ENCODE results near the gene CHAT.

Gene CHAT

GRCh38 chr10:49691588-49691987 lies 77.8 kb downstream of the CHAT start:
- Histone ChIP-seq H3K27me3 (ENCODE audit: insufficient read depth, poor library complexity, severe bottlenecking) (peaks cover 24% of the 10 kb centered on the region), H3K4me3 (replicated peaks; ENCODE audit: insufficient read depth, low read length) (no peak overlapping the region), H3K27ac (replicated peaks) (no peak overlapping the region)
- DNase-seq (ENCODE audit: low read depth in 1 of 2, low spot score in 1 of 2) = no peak
- TF ChIP-seq, protein P1, sequence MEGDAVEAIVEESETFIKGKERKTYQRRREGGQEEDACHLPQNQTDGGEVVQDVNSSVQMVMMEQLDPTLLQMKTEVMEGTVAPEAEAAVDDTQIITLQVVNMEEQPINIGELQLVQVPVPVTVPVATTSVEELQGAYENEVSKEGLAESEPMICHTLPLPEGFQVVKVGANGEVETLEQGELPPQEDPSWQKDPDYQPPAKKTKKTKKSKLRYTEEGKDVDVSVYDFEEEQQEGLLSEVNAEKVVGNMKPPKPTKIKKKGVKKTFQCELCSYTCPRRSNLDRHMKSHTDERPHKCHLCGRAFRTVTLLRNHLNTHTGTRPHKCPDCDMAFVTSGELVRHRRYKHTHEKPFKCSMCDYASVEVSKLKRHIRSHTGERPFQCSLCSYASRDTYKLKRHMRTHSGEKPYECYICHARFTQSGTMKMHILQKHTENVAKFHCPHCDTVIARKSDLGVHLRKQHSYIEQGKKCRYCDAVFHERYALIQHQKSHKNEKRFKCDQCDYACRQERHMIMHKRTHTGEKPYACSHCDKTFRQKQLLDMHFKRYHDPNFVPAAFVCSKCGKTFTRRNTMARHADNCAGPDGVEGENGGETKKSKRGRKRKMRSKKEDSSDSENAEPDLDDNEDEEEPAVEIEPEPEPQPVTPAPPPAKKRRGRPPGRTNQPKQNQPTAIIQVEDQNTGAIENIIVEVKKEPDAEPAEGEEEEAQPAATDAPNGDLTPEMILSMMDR (IDR thresholded peaks at IDR 0.05; ENCODE audit: insufficient read depth, low read length) = no peak
- TF ChIP-seq GABPA (IDR thresholded peaks at IDR 0.05; ENCODE audit: low read depth) (no peak), REST (IDR thresholded peaks at IDR 0.05; ENCODE audit: insufficient replicate concordance, low read depth) (no peak), SPI1 (IDR thresholded peaks at IDR 0.05; ENCODE audit: borderline replicate concordance, low read depth) (no peak), POLR2AphosphoS5 (IDR thresholded peaks at IDR 0.05; ENCODE audit: low read depth) (no peak)

DNA sequence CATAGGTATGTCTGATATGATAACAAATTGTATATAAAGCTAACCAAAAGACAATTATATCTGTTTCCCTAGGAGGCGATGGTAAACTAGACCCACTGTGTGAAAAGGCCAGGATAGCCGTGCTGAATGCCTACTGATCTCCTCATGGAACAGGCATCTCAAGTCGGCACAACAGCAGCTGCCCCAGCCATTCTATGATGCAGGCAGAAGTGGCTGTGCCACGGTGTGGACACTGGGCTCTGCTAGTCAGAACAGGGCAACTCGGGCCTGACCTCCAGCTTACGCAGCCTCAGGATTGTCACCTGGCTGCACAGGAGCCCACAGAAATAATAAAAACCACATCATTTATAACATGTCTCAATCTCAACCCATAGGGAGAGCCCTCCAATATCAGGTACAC lies 80.6 kb downstream of the CHAT start:
- Histone ChIP-seq H3K4me3 (replicated peaks; ENCODE audit: insufficient read depth, low read length) (no peak overlapping the region), H3K27me3 (ENCODE audit: insufficient read depth, poor library complexity, severe bottlenecking) (peaks cover 20% of the 10 kb centered on the region), H3K27ac (replicated peaks) (no peak overlapping the region)
- TF ChIP-seq, protein P1 (IDR thresholded peaks at IDR 0.05; ENCODE audit: insufficient read depth, low read length) = no peak
- TF ChIP-seq POLR2AphosphoS5 (IDR thresholded peaks at IDR 0.05; ENCODE audit: low read depth) (no peak), REST (IDR thresholded peaks at IDR 0.05; ENCODE audit: insufficient replicate concordance, low read depth) (no peak)
- no peak for DNase-seq (ENCODE audit: low read depth in 1 of 2, low spot score in 1 of 2)

DNA sequence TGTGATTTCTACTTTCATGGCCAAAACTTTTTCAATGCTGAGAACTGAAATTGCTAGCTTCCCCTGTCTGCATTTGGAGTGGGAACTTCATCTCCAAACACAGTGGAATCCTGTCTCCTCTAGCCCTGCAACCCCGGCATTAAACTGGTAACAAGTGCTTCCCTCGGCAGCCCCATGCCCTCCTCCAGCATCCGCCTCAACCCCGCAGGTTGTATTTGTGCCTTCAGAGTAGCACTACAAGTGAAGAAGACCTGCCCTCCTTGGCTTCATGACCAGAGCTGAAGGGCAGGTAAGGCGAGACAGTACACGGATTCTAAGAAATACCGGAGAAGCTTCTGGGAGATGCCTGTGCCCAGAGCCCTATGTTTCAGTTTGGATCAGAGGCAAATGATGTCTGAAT lies 82.5 kb downstream of the CHAT start:
- TF ChIP-seq, protein P1 (IDR thresholded peaks at IDR 0.05; ENCODE audit: insufficient read depth, low read length) = no peak
- no peak for TF ChIP-seq REST (IDR thresholded peaks at IDR 0.05; ENCODE audit: insufficient replicate concordance, low read depth)
- no peak for TF ChIP-seq POLR2AphosphoS5 (IDR thresholded peaks at IDR 0.05; ENCODE audit: low read depth)
- Histone ChIP-seq H3K27me3 (ENCODE audit: insufficient read depth, poor library complexity, severe bottlenecking) (peaks cover 4% of the 10 kb centered on the region), H3K27ac (replicated peaks) (no peak overlapping the region), H3K4me3 (replicated peaks; ENCODE audit: insufficient read depth, low read length) (no peak overlapping the region)
- no peak for DNase-seq (ENCODE audit: low read depth in 1 of 2, low spot score in 1 of 2)

Data from HL-60 (cell line).